GM18498 (cell line): ENCODE data around the gene CCDC187.
"Not testable (repeated sequence)": the region's sequence is repeated elsewhere in the genome, so short reads cannot be mapped to it uniquely, and the experiment has no call there.

Source experiments
- ATAC-seq: cut with Tn5 transposase; IDR thresholded peaks from one replicate; pipeline ENCODE4 v1.9.1; 2021; ENCODE audit warnings: mild to moderate bottlenecking, moderate library complexity; ENCODE audit not compliant: unreplicated experiment

Gene CCDC187

GRCh38 chr9:136327304-136327974, 23.5 kb upstream of the CCDC187 start, which contains the start of gene GPSM1:
Gene GPSM1 (plus strand): TSS chr9:136327539. CDS start chr9:136327696, 157 bp downstream.
- ATAC-seq = no peak

GRCh38 chr9:136326761-136327303, 22.9 kb upstream of the CCDC187 start:
- ATAC-seq = no peak

- no peak for ATAC-seq
Observed at GRCh38 chr9:136326061-136326760, 22.3 kb upstream of the CCDC187 start.

GRCh38 chr9:136325358-136325757, 21.5 kb upstream of the CCDC187 start:
- no peak for ATAC-seq

- ATAC-seq = no peak
Observed at GRCh38 chr9:136324501-136325300, 20.8 kb upstream of the CCDC187 start.

- ATAC-seq = no peak
Observed at GRCh38 chr9:136323371-136323789, 19.5 kb upstream of the CCDC187 start.

- ATAC-seq = no peak
Observed at GRCh38 chr9:136322756-136323330, 18.9 kb upstream of the CCDC187 start.

GRCh38 chr9:136321561-136321960, 17.7 kb upstream of the CCDC187 start:
- ATAC-seq = no peak

GRCh38 chr9:136320972-136321371, 17.1 kb upstream of the CCDC187 start:
- not testable (repeated sequence) for ATAC-seq

- ATAC-seq = not testable (repeated sequence)
Observed at GRCh38 chr9:136319955-136320354, 16.1 kb upstream of the CCDC187 start.

GRCh38 chr9:136319244-136319643, 15.3 kb upstream of the CCDC187 start:
- not testable (repeated sequence) for ATAC-seq

- no peak for ATAC-seq
Observed at GRCh38 chr9:136318776-136319241, 14.9 kb upstream of the CCDC187 start.

GRCh38 chr9:136318111-136318775, 14.3 kb upstream of the CCDC187 start:
- ATAC-seq = no peak

GRCh38 chr9:136317695-136318094, 13.8 kb upstream of the CCDC187 start:
- ATAC-seq = no peak

- ATAC-seq = no peak
Observed at GRCh38 chr9:136316896-136317676, 13.2 kb upstream of the CCDC187 start.

- ATAC-seq = no peak
Observed at GRCh38 chr9:136316271-136316751, 12.4 kb upstream of the CCDC187 start.

GRCh38 chr9:136314944-136315343, 11.1 kb upstream of the CCDC187 start:
- no peak for ATAC-seq

- no peak for ATAC-seq
Observed at GRCh38 chr9:136314056-136314416, 10.1 kb upstream of the CCDC187 start.
